ENCODE data around the gene PTPRM.

The PTPRM gene

DNA sequence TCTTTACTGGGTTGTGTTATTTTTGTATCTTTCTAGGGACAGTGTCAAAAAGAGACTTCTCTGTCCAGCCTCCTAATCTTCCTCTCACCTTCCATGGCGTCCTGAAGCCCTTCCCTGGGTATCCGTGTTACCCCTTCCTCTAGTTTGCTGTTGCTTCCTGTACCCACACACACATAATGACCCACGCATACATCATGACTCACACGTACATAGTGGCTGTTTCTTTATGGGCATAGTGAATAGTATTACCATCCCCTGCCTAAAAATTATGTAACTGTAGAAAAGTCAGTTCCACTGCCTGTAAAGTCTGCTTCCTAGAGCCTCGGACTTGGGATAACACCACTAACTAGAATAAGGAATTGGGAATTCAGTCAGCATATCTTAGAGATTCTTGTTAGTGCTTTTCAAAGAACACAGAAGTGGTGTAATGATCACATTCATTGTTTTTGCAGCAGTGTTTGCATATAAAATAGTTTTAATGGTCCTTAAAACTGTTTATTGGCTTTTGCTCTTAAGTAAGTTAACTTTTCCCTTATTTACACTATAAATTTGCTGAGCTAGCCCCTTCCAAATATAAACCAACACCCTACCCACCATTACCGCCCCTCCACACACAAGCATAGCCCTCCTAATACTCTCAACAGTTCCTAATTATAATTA is 733.8 kb downstream of the PTPRM start:
- Histone ChIP-seq H2AFZ (ENCODE audit: low read length) (no peak overlapping the region), H3K79me2 (ENCODE audit: low read length) (no peaks in the 10 kb centered on the region), H3K4me3 (ENCODE audit: low read length) (no peak overlapping the region), H3F3A (ENCODE audit: insufficient read depth, low read length) (no peaks in the 10 kb centered on the region), H3K4me1 (ENCODE audit: low read length) (no peaks in the 10 kb centered on the region), H3K9me3 (replicated peaks; ENCODE audit: insufficient read depth, low read length) (no peaks in the 10 kb centered on the region), H3K4me2 (ENCODE audit: low read depth, low read length) (no peak overlapping the region), H3K36me3 (replicated peaks; ENCODE audit: insufficient read depth, low read length) (no peaks in the 10 kb centered on the region), H3K27ac (ENCODE audit: low read length) (no peak overlapping the region), H4K20me1 (ENCODE audit: insufficient read depth, low read length) (no peaks in the 10 kb centered on the region), H3K9ac (ENCODE audit: low read length) (no peak overlapping the region), H3K27me3 (replicated peaks; ENCODE audit: insufficient read depth, low read length) (no peaks in the 10 kb centered on the region), H3K9me2 (replicated peaks; ENCODE audit: insufficient read depth, low read length) (no peaks in the 10 kb centered on the region)
- TF ChIP-seq, protein P1, sequence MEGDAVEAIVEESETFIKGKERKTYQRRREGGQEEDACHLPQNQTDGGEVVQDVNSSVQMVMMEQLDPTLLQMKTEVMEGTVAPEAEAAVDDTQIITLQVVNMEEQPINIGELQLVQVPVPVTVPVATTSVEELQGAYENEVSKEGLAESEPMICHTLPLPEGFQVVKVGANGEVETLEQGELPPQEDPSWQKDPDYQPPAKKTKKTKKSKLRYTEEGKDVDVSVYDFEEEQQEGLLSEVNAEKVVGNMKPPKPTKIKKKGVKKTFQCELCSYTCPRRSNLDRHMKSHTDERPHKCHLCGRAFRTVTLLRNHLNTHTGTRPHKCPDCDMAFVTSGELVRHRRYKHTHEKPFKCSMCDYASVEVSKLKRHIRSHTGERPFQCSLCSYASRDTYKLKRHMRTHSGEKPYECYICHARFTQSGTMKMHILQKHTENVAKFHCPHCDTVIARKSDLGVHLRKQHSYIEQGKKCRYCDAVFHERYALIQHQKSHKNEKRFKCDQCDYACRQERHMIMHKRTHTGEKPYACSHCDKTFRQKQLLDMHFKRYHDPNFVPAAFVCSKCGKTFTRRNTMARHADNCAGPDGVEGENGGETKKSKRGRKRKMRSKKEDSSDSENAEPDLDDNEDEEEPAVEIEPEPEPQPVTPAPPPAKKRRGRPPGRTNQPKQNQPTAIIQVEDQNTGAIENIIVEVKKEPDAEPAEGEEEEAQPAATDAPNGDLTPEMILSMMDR (IDR thresholded peaks at IDR 0.05; ENCODE audit: low read length) = no peak
- TF ChIP-seq EZH2phosphoT487 (IDR thresholded peaks at IDR 0.05; ENCODE audit: low read length) (no peak), EZH2 (optimal IDR thresholded peaks at IDR 0.05; ENCODE audit: low read depth, low read length) (no peak)
- no peak for DNase-seq

DNA sequence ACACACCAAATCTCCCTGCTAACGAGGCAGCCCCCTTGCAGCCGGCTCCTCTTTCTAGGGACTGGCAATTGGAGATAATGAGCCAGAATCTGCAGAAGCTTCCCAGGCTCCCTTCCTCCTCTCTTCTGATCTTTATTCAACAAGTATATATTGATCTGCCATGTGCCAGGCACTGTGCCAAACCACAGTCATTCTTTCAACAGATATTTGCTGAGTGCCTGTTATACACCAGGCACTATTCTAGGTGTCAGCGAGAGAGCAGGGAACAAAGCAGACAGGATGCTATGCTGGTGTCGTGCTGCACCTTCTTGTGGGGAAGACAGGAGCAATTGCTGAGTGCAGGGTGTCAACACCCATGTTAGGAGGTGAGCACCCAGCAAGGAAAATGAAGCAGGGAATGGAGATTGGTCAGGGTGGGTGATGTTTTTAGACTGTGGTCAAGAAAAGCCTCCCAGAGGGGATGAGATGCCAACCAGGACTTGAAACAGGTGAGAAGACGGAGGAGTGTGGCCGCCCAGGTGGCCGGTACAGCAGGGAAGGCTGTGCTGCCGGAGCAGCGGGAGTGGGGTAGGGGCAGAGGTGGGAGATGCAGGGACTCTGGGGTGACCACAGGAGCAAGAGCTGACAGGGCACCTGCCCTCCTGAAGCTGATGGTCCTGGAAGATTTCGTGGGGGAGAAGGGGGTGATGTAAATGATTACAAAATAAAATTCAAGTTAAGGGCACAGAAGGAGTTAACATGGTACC is 734.5 kb downstream of the PTPRM start:
- Histone ChIP-seq H3K9me2 (replicated peaks; ENCODE audit: insufficient read depth, low read length) (no peaks in the 10 kb centered on the region), H2AFZ (ENCODE audit: low read length) (no peak overlapping the region), H3K4me1 (ENCODE audit: low read length) (no peaks in the 10 kb centered on the region), H3K9ac (ENCODE audit: low read length) (no peak overlapping the region), H3K79me2 (ENCODE audit: low read length) (no peaks in the 10 kb centered on the region), H3K27me3 (replicated peaks; ENCODE audit: insufficient read depth, low read length) (no peaks in the 10 kb centered on the region), H4K20me1 (ENCODE audit: insufficient read depth, low read length) (no peaks in the 10 kb centered on the region), H3F3A (ENCODE audit: insufficient read depth, low read length) (no peaks in the 10 kb centered on the region), H3K9me3 (replicated peaks; ENCODE audit: insufficient read depth, low read length) (no peaks in the 10 kb centered on the region), H3K4me3 (ENCODE audit: low read length) (no peak overlapping the region), H3K27ac (ENCODE audit: low read length) (no peak overlapping the region), H3K4me2 (ENCODE audit: low read depth, low read length) (no peak overlapping the region), H3K36me3 (replicated peaks; ENCODE audit: insufficient read depth, low read length) (no peaks in the 10 kb centered on the region)
- DNase-seq = no peak
- TF ChIP-seq, protein P1 (IDR thresholded peaks at IDR 0.05; ENCODE audit: low read length) = no peak
- TF ChIP-seq EZH2phosphoT487 (IDR thresholded peaks at IDR 0.05; ENCODE audit: low read length) (no peak), EZH2 (optimal IDR thresholded peaks at IDR 0.05; ENCODE audit: low read depth, low read length) (no peak)

DNA sequence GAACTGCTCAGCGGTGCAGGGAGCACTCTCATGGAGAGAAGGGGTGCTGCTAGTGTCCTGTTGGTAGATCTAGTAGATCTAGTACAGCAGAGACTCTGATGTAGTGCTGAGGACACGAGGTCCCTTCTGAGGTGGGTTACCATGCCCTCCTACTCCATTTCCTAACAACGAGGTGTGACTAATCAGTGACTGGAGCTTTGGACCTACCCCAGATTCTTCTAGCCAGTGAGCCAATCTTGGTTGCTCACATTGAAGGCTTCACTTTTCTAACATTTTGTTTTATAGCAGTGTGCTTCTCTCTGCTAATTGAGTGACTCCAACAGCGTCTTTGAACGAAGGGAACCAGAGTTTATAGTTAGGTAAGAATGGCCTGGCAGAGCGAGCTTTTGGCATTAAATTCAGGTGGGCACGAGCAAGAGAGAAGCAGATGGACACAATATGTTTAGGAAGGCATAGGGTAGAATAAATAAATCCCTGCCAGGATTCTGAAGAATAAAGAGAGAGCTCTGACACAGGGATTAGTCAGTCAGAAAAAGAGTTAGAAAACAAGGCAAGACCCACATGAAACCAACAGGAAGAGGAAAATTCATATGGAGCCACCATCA is 736.1 kb downstream of the PTPRM start:
- no peak for DNase-seq
- no peak overlapping the region for H3K9ac ChIP-seq (ENCODE audit: low read length)
- no peaks in the 10 kb centered on the region for H3K9me3 ChIP-seq (replicated peaks; ENCODE audit: insufficient read depth, low read length)
- no peaks in the 10 kb centered on the region for H3K79me2 ChIP-seq (ENCODE audit: low read length)
- no peaks in the 10 kb centered on the region for H3K27me3 ChIP-seq (replicated peaks; ENCODE audit: insufficient read depth, low read length)
- no peak overlapping the region for H2AFZ ChIP-seq (ENCODE audit: low read length)
- no peak for TF ChIP-seq EZH2phosphoT487 (IDR thresholded peaks at IDR 0.05; ENCODE audit: low read length)
- TF ChIP-seq, protein P1 (IDR thresholded peaks at IDR 0.05; ENCODE audit: low read length) = no peak
- no peak for TF ChIP-seq EZH2 (optimal IDR thresholded peaks at IDR 0.05; ENCODE audit: low read depth, low read length)
- no peaks in the 10 kb centered on the region for H3K4me1 ChIP-seq (ENCODE audit: low read length)
- H3F3A ChIP-seq (ENCODE audit: insufficient read depth, low read length) = no peaks in the 10 kb centered on the region
- no peak overlapping the region for H3K27ac ChIP-seq (ENCODE audit: low read length)
- H4K20me1 ChIP-seq (ENCODE audit: insufficient read depth, low read length) = no peaks in the 10 kb centered on the region
- no peaks in the 10 kb centered on the region for H3K9me2 ChIP-seq (replicated peaks; ENCODE audit: insufficient read depth, low read length)
- no peak overlapping the region for H3K4me3 ChIP-seq (ENCODE audit: low read length)
- H3K4me2 ChIP-seq (ENCODE audit: low read depth, low read length) = no peak overlapping the region
- H3K36me3 ChIP-seq (replicated peaks; ENCODE audit: insufficient read depth, low read length) = no peaks in the 10 kb centered on the region
